IPS DF 4.7 (cell line): ENCODE measurements around the gene AHDC1.
"Not testable (repeated sequence)": the region's sequence is repeated elsewhere in the genome, so short reads cannot be mapped to it uniquely, and the experiment has no call there.

Experiments used
- DNase-seq: peaks from one replicate; pipeline ENCODE4 v3.0.0-alpha.2; 2013; ENCODE audit warnings: low spot score; ENCODE audit errors: extremely low read depth

The AHDC1 gene

DNA sequence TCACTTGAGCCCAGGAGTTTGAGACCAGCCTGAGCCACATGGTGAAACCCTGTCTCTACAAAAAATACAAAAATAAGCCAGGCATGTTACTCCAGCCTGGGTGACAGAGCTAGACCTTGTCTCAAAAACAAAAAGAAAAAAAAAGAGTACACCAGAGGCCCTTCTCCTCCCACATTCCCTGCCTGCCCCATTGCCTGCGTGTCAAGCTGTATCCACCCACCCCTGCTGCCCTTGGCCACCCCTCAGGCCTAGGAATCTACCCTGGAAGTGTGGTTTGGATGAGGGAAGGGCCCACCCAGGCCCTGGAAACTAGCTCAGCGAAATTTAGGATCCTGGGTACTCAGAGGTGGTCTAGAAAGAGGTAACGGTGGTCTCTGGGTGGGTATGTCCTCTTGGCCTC, 88.3 kb downstream of the AHDC1 start:
- no peak for DNase-seq

DNA sequence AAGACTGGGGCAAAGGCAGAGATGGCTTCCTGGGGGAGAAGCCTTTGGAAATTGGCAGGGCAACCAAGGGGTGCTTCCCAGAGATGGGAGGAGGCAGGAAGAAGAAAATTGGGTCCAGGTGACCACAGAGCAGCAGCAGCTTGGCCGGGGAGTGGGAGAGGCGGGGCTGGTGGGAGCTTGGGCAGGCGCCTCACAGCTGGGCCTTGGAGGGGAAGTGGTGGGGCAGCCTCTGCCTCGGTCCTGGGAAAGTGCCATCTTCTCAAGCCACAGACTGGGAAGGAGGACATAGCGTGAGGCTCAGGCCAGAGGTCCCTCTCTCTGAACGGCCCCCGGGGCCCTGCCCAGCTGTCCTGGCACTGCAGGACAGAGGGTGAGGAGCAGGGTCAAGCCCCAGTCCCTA, 90.0 kb downstream of the AHDC1 start:
- DNase-seq: no peak

DNA sequence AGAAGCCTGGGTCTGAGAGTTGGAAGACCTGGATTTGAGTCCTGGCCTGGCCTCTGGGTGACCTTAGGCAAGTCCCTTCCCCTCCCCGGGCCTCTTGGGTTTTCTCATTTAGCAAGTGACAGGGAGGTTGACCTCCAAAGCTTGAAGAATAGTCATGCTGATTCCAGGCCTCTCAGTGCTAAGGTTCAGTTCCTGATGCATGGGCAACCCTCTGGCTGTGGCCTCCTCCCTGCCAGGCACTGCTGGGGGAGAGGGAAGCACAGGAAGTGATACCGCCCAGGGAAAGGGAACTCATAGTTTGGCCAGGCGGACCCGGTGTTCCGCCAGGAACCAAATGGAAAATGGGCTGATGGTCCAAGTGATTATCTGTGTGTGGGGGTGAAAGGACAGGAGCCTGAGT, 90.4 kb downstream of the AHDC1 start:
- DNase-seq: no peak

DNA sequence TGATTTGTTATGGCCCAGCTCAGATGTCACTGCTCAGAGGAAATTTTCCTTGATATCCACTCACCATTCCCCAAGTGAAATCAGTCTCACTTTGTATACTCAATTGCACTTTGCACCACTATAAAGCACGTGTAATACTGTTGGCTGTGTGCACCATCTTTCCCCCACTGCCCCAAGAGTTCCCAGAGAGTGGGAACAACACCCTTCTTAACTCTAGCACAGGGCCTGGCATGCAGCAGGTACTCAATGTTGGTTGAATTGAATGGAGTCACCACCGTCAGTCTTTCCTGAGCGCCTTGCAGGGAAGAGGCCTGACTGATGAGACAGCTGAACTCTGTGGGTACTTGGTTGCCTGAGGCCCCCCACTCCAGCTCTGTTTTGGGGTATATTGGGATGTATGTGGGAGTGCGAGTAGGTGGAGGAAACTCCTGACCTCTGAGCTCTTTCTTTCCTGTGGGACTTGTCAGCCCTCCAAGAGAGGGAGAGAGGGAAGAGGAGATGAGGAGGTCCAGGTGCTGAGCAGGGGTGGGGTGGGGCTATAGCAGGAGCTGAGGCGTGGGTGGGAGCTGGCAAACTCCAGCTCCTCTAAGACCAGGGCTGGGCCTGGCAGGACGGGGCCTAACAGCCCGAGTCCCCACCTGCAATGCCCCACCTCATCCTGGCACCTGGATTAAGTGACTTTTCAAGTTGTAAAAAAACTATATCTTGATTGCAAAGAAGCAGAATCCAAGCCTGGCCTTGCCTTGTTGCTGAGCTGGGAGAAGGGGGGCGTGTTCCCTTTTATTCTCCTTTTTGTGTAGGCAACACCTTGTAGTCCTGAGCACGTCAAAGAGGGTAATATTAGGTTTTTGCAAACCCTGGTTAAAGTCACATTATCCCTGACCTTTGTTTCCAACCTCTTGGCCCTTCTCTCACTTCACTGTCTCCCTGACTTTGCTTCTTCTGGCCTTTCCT, 94.5 kb downstream of the AHDC1 start:
- DNase-seq: no peak

DNA sequence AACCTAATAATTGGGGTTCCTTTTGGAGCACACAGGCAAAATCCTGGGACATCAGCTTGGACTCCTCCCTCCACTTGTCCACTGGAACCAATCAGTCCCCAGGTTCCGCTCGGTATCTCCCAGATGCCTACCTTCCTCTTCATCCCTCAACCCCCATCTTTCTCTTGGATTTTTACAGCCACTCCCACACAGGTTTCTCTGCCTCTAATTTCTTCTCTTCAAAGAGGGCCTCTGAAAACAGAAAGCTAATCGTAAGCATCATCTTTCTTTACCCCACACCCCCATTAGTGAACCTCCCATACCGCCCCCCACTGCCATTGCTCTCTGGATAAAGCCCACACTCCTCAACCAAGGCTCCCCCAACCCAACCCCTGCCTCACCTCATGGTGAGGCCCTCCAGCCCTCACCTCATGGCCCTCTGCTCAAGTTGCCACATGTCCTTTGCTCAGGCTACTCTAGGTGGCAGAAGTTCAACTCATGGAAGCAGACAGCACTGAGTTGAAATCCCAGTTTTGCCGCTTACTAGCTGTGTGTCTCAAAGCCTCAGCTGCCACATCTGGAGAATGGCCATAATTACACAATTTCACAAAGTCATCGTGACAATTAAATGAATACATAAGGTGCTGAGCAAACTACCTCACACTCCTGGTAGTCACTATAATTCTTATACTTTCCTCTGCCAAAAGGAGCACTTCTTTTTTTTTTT, 95.8 kb downstream of the AHDC1 start:
- DNase-seq: no peak

- DNase-seq: no peak
Measured at GRCh38 chr1:27506703-27507102, 97.2 kb downstream of the AHDC1 start.

DNA sequence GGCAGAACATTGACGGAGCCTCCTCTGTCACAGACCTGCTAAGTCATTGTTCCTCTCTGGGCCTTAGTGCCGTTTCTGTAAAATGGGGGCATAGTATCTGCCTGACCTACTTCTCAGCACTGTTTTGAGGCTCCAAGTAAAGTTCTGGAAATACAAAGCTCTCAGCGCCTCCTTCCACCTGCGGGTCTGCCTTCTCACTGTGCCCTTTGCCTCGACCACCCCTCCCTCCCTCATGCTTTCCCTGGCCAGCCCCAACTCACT, 98.6 kb downstream of the AHDC1 start:
- no peak for DNase-seq

GRCh38 chr1:27504588-27505419, 99.1 kb downstream of the AHDC1 start:
- DNase-seq: no peak

DNA sequence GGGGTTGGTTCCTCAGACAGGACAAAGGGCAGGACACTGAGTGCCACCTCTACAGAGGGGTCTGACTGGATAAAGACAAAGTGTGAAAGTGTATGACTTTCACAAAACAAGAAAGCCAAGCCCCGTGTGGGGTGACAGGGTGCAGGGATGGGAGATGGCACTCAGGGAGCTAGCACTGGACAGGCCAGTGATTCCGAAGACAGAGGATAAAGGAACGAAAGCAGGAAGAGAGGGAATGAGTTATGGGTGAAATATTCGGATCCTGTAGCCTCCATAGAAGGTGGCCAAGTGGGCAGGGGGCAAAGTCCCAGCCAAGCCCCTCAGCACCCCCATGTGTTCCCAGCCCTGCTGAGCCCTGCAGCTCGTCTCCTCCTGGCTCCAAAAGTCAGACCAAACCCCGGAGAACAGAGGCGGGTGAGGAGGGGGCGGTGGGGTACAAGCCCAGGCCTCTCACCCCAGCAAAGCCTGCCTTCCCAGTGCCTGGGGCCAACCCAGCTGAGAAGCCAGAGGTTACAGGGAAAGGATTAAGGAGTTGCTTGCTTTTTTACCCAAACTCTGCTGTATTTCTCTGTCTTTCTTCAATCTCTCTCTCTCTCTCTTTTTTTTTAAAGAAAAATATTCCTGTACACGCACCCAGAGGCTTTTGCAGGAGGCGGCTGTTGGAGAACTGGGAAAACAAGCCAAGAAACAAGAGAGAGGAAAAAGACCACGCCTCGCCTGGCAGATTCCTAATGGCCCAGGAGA, 99.9 kb downstream of the AHDC1 start:
- DNase-seq: no peak

GRCh38 chr1:27503033-27503432, 100.9 kb downstream of the AHDC1 start:
- no peak for DNase-seq

DNA sequence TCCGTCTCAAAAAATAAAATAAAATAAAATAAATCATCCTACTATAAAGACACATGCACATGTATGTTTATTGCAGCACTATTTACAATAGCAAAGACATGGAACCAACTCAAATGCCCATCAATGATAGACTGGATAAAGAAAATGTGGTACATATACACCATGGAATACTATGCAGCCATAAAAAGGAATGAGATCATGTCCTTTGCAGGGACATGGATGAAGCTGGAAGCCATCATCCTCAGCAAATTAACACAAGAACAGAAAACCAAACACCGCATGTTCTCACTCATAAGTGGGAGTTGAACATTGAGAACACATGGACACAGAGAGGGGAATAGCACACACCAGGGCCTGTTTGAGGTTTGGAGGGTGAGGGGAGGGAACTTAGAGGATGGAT, 102.8 kb downstream of the AHDC1 start:
- DNase-seq: not testable (repeated sequence)

GRCh38 chr1:27499142-27499541, 104.8 kb downstream of the AHDC1 start:
- no peak for DNase-seq

- DNase-seq: no peak
Measured at GRCh38 chr1:27496604-27497155, 107.3 kb downstream of the AHDC1 start.

DNA sequence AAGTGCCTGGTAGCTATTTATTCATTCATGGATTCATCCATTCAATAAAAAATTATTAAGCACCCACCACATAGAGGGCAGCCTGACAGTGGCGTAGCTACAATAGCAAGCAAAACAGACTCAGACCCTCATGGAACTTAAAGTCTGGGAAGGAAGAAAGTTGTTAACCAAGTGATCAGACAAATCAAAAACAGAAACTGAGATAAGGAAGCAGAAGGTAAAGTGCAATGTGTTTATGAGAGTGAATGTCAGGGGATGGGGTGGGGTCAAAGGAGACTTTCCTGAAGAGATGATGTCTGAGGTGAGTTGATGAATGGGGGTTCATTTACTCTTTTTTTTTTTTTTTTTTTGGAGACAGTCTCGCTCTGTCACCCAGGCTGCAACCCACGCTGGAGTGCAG, 111.1 kb downstream of the AHDC1 start:
- no peak for DNase-seq

DNA sequence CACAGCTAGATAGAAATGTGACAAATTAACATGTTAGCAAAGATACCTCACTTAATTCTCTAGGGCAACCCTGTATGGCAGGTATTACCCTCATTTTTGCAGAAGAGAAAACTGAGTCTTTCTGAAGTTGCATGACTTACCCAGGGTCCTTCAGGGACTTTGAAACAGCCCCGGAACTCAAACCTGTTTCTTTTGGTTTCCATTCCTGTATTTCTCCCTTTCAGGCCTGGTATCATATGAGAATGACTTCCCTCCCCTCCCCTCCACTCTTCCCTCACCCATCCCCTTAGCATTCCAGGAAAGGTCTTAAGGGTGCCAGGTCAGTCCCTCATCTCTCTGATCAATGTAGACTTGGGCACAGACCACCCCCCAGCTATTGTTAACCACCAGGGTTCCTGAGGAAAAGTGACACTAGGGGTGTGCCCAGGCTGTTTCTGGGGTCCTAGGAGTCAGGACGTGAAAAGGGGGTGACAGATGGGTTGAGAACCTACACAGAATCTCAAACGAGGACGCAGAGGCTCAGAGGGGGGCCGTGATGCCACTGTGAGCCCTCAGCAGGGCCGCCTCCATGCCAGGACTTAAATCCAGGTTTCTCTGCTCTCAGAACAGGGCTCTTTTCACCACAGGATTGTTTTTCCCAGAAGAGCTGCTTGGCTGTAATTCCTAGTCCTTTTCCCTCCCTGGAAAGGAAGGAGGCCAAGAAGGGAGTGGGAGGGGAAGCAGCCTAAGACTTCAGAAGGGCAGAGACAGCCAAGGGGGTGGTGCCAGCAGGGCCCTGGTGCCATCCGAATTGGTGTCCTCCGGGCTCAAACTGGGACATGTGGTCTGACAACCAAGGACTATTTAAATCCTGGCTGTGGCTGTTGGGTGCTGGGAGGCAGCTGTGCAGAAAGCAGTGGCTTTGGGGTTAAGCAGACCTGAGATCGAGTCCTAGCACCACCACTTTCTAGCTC, 111.9 kb downstream of the AHDC1 start:
- DNase-seq: no peak

GRCh38 chr1:27489973-27490741, 113.8 kb downstream of the AHDC1 start, which contains the start of gene WASF2:
Gene WASF2, minus strand, starts transcription at chr1:27490167. Its CDS starts 61,277 bp downstream, at chr1:27428890.
- peak; percentile 87 for DNase-seq

DNA sequence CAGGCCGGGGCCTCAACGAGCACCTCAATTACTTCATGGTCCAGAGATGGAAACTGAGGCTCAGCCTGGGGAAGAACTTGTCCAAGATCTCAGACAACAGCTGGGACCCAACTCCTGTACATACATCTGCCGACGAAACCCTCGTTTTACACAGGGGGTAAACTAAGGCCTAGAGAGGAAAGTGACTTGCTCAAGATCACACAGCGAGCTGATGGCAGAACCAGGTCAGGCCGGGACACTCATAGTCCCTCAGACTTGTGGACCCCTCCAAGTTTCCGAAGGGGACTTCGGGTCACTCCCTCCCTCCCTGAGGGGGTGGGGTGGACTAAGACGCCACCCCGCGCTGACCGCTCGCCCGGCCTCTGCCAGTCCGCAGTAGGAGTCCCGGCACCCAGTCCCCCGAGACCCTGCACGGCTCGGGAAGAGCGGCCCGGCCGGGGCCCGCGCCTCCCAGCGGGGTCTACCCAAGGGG, 114.4 kb downstream of the AHDC1 start:
- DNase-seq: no peak

DNA sequence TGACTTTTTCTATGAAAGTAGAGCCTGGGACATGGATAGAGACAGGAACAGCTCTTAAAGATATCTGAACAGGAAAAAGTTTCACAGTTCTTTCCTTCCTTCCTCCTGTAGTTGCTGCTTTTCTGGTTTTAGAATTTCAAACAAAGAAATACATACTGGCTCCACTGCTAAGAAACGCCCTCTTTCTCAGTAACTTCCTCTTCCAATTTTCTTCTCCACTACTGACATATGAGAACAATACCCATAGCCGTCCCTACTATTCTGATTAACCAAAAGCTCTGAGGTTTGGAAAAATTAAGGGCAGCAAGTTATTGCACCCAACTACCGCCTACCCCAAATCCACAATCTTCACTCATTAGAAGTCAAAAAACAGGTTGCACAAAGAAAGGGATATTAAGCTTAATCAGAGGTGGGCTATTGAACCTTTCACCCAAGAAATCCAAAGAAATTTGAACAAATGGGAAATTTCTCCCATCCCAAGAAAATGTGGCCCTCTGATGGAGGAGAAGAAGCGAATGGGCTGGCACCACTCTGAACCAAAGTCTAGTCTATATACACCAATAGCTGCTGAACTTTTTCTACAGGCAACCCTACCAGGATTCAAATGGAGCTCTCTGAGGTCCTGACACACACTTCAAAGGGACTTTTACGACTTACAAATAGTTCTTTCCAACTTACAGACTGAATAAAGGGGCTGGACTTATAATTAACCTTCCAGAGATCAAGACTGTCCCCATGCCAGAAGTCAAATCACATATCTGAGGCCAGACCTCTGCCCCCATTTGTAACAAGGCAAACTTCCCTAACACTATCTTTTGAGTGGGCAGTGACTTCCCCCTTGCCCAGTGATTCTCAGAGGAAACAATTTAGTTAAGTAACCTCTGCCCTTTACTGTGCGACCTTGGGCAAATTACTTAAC, 115.7 kb downstream of the AHDC1 start:
- DNase-seq: no peak
